Loucy (cell line): ENCODE data around the gene DENND2A.

Source experiments
- CTCF ChIP-seq: fragments of 200-600 bp; sonication (generic); conservative IDR thresholded peaks from 2 replicates; pipeline ENCODE4 v1.5.1; 2014; ENCODE audit warnings: mild to moderate bottlenecking, antibody characterized with exemption, low read length
- EZH2phosphoT487 ChIP-seq: fragments of 200-600 bp; IDR thresholded peaks from 2 replicates; pipeline ENCODE4 v1.6.1; 2018; ENCODE audit warnings: antibody characterized with exemption, mild to moderate bottlenecking, moderate library complexity, borderline replicate concordance

DNA sequence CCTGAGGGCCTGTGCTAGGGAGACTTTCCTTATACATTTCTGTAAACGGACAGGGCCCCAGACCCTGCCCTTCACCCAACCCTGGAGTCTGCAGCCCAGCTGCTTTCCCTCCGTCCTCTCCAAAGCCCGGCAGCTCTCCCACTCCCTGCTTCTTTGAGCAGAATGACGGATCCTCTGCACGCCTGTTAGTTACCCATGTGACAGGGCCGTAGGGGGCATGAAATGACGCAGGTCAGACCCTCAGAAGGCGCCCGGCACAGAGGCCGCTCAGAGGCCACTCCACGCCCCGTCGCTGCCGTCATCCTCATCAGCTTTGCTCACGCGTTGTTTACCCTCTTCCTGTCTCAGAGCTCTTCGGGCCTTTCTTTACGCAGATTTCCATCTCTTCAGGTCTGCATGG, 101.2 kb downstream of the DENND2A start:
- TF ChIP-seq CTCF (no peak), EZH2phosphoT487 (no peak)
